B cell (primary cell): ENCODE data around the gene CUTA.
"Not testable (repeated sequence)": the region's sequence is repeated elsewhere in the genome, so short reads cannot be mapped to it uniquely, and the experiment has no call there.

Experiments
- EZH2 ChIP-seq: IDR thresholded peaks from 2 replicates; pipeline ENCODE4 v1.6.1; 2012; ENCODE audit warnings: borderline replicate concordance, low read depth, mild to moderate bottlenecking, moderate library complexity, low read length; ENCODE audit not compliant: insufficient read depth, poor library complexity, severe bottlenecking
- TF ChIP-seq, protein P1 (sequence below): fragments of 200-600 bp; IDR thresholded peaks from one replicate; pipeline ENCODE4 v1.8.0; 2022; ENCODE audit warnings: antibody characterized with exemption, mild to moderate bottlenecking

DNA sequence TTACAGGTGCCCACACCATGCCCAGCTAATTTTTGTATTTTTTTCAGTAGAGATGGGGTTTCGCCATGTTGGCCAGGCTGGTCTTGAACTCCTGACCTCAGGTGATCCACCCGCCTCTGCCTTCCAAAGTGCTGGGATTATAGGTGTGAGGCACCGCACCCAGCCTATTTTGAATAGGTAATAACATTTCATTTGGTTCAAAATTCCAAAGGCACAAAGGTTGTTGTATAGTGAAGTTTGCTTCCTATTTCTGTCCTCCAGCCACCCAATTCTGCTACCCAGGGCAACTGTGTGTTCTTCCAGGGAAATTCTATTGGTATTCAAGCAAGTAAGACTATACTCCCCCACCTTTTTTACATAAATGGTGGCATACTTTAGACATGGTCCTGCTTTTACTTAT, 19.3 kb downstream of the CUTA start:
- TF ChIP-seq, protein P1, sequence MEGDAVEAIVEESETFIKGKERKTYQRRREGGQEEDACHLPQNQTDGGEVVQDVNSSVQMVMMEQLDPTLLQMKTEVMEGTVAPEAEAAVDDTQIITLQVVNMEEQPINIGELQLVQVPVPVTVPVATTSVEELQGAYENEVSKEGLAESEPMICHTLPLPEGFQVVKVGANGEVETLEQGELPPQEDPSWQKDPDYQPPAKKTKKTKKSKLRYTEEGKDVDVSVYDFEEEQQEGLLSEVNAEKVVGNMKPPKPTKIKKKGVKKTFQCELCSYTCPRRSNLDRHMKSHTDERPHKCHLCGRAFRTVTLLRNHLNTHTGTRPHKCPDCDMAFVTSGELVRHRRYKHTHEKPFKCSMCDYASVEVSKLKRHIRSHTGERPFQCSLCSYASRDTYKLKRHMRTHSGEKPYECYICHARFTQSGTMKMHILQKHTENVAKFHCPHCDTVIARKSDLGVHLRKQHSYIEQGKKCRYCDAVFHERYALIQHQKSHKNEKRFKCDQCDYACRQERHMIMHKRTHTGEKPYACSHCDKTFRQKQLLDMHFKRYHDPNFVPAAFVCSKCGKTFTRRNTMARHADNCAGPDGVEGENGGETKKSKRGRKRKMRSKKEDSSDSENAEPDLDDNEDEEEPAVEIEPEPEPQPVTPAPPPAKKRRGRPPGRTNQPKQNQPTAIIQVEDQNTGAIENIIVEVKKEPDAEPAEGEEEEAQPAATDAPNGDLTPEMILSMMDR = not testable (repeated sequence)
- not testable (repeated sequence) for TF ChIP-seq EZH2
